Measurements from ENCODE around the gene ATP6V1C2. TPM values are rescaled to one million over a fixed set of nuclear protein-coding genes. Genes with fewer than 3 reads are reported as not detected.

The ATP6V1C2 gene
- total RNA-seq, 1 donor from 2014 or later, result not detected

- no peak for DNase-seq (ENCODE audit: low spot score)
- TF ChIP-seq, protein P1, sequence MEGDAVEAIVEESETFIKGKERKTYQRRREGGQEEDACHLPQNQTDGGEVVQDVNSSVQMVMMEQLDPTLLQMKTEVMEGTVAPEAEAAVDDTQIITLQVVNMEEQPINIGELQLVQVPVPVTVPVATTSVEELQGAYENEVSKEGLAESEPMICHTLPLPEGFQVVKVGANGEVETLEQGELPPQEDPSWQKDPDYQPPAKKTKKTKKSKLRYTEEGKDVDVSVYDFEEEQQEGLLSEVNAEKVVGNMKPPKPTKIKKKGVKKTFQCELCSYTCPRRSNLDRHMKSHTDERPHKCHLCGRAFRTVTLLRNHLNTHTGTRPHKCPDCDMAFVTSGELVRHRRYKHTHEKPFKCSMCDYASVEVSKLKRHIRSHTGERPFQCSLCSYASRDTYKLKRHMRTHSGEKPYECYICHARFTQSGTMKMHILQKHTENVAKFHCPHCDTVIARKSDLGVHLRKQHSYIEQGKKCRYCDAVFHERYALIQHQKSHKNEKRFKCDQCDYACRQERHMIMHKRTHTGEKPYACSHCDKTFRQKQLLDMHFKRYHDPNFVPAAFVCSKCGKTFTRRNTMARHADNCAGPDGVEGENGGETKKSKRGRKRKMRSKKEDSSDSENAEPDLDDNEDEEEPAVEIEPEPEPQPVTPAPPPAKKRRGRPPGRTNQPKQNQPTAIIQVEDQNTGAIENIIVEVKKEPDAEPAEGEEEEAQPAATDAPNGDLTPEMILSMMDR (IDR thresholded peaks at IDR 0.05), result no peak
Measured at GRCh38 chr2:10820562-10820961, 99.1 kb downstream of the ATP6V1C2 start.

DNA sequence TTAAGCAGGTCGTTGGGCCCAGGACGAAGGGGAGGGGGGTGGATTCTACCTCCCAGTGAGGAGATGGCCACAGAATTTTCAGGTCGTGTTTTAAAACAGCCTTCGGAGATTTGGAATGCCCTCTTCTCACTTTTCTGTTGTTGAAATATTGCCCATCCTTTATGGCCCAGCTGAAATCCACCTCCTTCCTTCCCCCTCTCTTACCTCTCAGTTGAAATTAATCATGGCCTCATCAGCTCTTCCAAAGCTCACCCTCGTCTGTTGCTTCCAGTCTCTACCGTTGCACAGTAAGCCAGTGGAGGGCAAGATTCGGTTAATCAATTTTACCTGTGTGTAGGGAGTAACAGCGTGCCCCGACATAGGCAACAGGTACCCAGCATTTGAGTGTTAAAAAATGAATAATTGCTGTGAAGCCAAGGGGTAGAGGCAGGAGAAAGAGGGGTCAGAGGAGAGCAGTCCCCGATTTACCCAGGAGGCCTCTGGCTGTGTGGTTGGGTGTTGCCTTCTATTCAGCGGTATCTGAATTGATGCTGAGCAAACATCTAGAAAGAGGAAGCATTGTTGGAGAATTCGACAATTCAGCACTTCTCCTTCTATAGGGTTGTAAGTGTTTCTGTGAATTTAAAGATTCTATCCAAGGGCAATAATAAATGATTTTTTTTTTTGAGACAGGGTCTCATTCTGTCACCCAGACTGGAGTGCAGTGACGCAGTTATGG is 99.7 kb downstream of the ATP6V1C2 start:
- DNase-seq (ENCODE audit: low spot score), result no peak
- Mint-ChIP-seq H3K4me3 (ENCODE audit: unreplicated experiment) (no peak overlapping the region), H3K27me3 (ENCODE audit: low read depth) (peaks cover 12% of the 10 kb centered on the region), H3K36me3 (ENCODE audit: low read depth) (no peaks in the 10 kb centered on the region), H3K4me1 (ENCODE audit: low read depth) (no peaks in the 10 kb centered on the region), H3K9me3 (ENCODE audit: low read depth) (peaks cover 9% of the 10 kb centered on the region), H3K27ac (ENCODE audit: unreplicated experiment) (no peak overlapping the region)
- TF ChIP-seq, protein P1 (IDR thresholded peaks at IDR 0.05), result no peak

More at GRCh38 chr2:10820562-10820961, 99.1 kb downstream of the ATP6V1C2 start:
- no peaks in the 10 kb centered on the region for H3K4me1 Mint-ChIP-seq (ENCODE audit: low read depth)
- H3K27ac Mint-ChIP-seq (ENCODE audit: unreplicated experiment), result no peak overlapping the region
- H3K36me3 Mint-ChIP-seq (ENCODE audit: low read depth), result no peaks in the 10 kb centered on the region
- peaks cover 3% of the 10 kb centered on the region for H3K9me3 Mint-ChIP-seq (ENCODE audit: low read depth)
- H3K27me3 Mint-ChIP-seq (ENCODE audit: low read depth), result peaks cover 6% of the 10 kb centered on the region
- H3K4me3 Mint-ChIP-seq (ENCODE audit: unreplicated experiment), result no peak overlapping the region

GRCh38 chr2:10824191-10824590 is 102.8 kb downstream of the ATP6V1C2 start:
- H3K27me3 Mint-ChIP-seq (ENCODE audit: low read depth), result peaks cover 18% of the 10 kb centered on the region
- no peaks in the 10 kb centered on the region for H3K4me1 Mint-ChIP-seq (ENCODE audit: low read depth)
- H3K9me3 Mint-ChIP-seq (ENCODE audit: low read depth), result peaks cover 9% of the 10 kb centered on the region
- H3K36me3 Mint-ChIP-seq (ENCODE audit: low read depth), result no peaks in the 10 kb centered on the region
- DNase-seq (ENCODE audit: low spot score), result no peak
- no peak overlapping the region for H3K4me3 Mint-ChIP-seq (ENCODE audit: unreplicated experiment)
- TF ChIP-seq, protein P1 (IDR thresholded peaks at IDR 0.05), result no peak
- H3K27ac Mint-ChIP-seq (ENCODE audit: unreplicated experiment), result no peak overlapping the region

GRCh38 chr2:10826026-10826425 is 104.6 kb downstream of the ATP6V1C2 start:
- Mint-ChIP-seq H3K36me3 (ENCODE audit: low read depth) (no peaks in the 10 kb centered on the region), H3K27me3 (ENCODE audit: low read depth) (peaks cover 24% of the 10 kb centered on the region), H3K4me3 (ENCODE audit: unreplicated experiment) (no peak overlapping the region), H3K9me3 (ENCODE audit: low read depth) (peaks cover 9% of the 10 kb centered on the region), H3K27ac (ENCODE audit: unreplicated experiment) (no peak overlapping the region), H3K4me1 (ENCODE audit: low read depth) (no peaks in the 10 kb centered on the region)
- TF ChIP-seq, protein P1 (IDR thresholded peaks at IDR 0.05), result no peak
- DNase-seq (ENCODE audit: low spot score), result no peak

- Mint-ChIP-seq H3K4me1 (ENCODE audit: low read depth) (no peaks in the 10 kb centered on the region), H3K9me3 (ENCODE audit: low read depth) (peaks cover 9% of the 10 kb centered on the region), H3K27me3 (ENCODE audit: low read depth) (peaks cover 30% of the 10 kb centered on the region), H3K27ac (ENCODE audit: unreplicated experiment) (no peak overlapping the region), H3K4me3 (ENCODE audit: unreplicated experiment) (no peak overlapping the region), H3K36me3 (ENCODE audit: low read depth) (no peaks in the 10 kb centered on the region)
- no peak for DNase-seq (ENCODE audit: low spot score)
- TF ChIP-seq, protein P1 (IDR thresholded peaks at IDR 0.05), result no peak
Measured at GRCh38 chr2:10826625-10827024, 105.2 kb downstream of the ATP6V1C2 start.
